Fibroblast of pulmonary artery (primary cell): Measurements from ENCODE around the gene THOC5.
A peak's percentile ranks its signal among the peaks of the same experiment; 100 is the strongest.

Source experiments
- DNase-seq: peaks from one replicate; pipeline ENCODE4 v3.0.0-alpha.2; 2010; ENCODE audit warnings: low read depth
- H3K4me3 ChIP-seq: replicated peaks from 2 replicates; pipeline ENCODE4 v1.5.1; 2011; ENCODE audit warnings: low read depth, mild to moderate bottlenecking, control low read depth, low read length, moderate library complexity
- CTCF ChIP-seq: IDR thresholded peaks from 2 replicates; pipeline ENCODE4 v1.5.1; 2011; ENCODE audit warnings: mild to moderate bottlenecking, control low read depth, low read length, inconsistent platforms; ENCODE audit errors: missing control alignments

THOC5 gene

GRCh38 chr22:29459773-29460172 lies 93.8 kb downstream of the THOC5 start:
- DNase-seq: no peak
- no peak overlapping the region for H3K4me3 ChIP-seq
- no peak for TF ChIP-seq CTCF

DNA sequence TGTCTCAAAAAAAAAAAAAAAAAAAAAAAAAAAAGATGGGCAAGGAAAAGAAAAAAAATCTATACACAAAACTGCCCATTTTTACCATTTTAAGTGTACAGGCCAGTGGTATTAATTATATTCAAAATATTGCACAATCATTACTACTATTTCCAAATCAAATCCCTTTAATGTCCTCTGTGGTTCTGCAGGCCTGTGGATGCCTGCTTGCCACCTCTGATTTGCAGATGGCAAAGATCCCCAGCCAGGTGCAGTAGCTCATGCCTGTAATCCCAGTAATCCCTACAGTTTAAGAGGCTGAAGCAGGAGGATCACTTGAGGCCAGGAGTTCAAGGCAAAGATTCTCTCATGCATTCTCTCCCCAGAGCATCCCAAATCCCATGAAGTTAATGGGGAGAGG lies 95.0 kb downstream of the THOC5 start:
- no peak overlapping the region for H3K4me3 ChIP-seq
- no peak for DNase-seq
- no peak for TF ChIP-seq CTCF

- DNase-seq: peak; percentile 58
- TF ChIP-seq CTCF: no peak
- no peak overlapping the region for H3K4me3 ChIP-seq
Measured at GRCh38 chr22:29457730-29458129, 95.8 kb downstream of the THOC5 start.

DNA sequence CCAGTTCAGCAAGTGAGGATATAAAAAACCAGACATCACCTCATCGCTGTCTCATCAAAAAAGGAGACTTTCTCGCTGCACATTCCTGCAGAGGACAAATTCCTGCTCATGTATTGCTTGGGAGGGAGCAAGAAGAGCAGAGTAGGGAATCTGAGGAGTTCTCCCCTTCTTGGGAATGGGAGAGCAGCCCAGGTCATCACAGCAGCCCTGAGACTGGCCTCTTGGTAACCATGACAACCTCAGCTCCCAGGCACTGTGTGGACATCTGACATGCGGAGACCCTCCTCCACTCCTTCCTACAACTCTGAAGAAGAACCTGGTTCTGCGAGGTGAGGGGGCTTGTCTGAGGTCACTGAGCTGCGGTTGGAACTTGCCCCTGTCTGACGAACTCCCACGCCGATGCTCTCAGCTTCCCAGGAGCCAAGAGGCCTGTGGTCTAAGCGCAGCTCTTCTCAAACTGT lies 97.3 kb downstream of the THOC5 start:
- H3K4me3 ChIP-seq: no peak overlapping the region
- peak; percentile 24 for DNase-seq
- TF ChIP-seq CTCF: no peak
